Measurements from ENCODE around the gene ERAL1. TPM values are rescaled to one million over a fixed set of nuclear protein-coding genes. Genes with fewer than 3 reads are reported as not detected.

The ERAL1 gene
- total and polyA plus RNA-seq, 2 of the 13 experiments (the other 11 are each of a cell fraction or from before 2014, with no cell fraction given), result 46.9 to 72.2 TPM

- TF ChIP-seq, protein P1, sequence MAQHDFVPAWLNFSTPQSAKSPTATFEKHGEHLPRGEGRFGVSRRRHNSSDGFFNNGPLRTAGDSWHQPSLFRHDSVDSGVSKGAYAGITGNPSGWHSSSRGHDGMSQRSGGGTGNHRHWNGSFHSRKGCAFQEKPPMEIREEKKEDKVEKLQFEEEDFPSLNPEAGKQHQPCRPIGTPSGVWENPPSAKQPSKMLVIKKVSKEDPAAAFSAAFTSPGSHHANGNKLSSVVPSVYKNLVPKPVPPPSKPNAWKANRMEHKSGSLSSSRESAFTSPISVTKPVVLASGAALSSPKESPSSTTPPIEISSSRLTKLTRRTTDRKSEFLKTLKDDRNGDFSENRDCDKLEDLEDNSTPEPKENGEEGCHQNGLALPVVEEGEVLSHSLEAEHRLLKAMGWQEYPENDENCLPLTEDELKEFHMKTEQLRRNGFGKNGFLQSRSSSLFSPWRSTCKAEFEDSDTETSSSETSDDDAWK (CRISPR knock-in tag; IDR thresholded peaks at IDR 0.05), result no peak
- no peak for TF ChIP-seq NPAS2 (CRISPR knock-in tag; IDR thresholded peaks at IDR 0.05; ENCODE audit: borderline replicate concordance)
- peak; percentile 89 for TF ChIP-seq ZNF329 (CRISPR knock-in tag; IDR thresholded peaks at IDR 0.05; ENCODE audit: low read depth)
- no peak for TF ChIP-seq U2AF2 (IDR thresholded peaks at IDR 0.05; ENCODE audit: low read depth, low read length)
- TF ChIP-seq HNRNPLL (IDR thresholded peaks at IDR 0.05; ENCODE audit: low read depth, low read length, poor library complexity, severe bottlenecking), result peak; percentile 64
- TF ChIP-seq ZNF484 (CRISPR knock-in tag; IDR thresholded peaks at IDR 0.05; ENCODE audit: borderline replicate concordance, low read depth), result no peak
- TF ChIP-seq ISL2 (CRISPR knock-in tag; IDR thresholded peaks at IDR 0.05), result no peak; the same call in 1 of the 2 replicates
- no peak for TF ChIP-seq CENPX (CRISPR knock-in tag; IDR thresholded peaks at IDR 0.05)
- 0 out of 2 replicates have a peak, but pooled peaks have one; percentile 58 for TF ChIP-seq ZSCAN9 (CRISPR knock-in tag; IDR thresholded peaks at IDR 0.05; ENCODE audit: borderline replicate concordance)
- peak; percentile 72; the same call in 1 of the 2 replicates for TF ChIP-seq SALL2 (CRISPR knock-in tag; IDR thresholded peaks at IDR 0.05)
- TF ChIP-seq, protein P2, sequence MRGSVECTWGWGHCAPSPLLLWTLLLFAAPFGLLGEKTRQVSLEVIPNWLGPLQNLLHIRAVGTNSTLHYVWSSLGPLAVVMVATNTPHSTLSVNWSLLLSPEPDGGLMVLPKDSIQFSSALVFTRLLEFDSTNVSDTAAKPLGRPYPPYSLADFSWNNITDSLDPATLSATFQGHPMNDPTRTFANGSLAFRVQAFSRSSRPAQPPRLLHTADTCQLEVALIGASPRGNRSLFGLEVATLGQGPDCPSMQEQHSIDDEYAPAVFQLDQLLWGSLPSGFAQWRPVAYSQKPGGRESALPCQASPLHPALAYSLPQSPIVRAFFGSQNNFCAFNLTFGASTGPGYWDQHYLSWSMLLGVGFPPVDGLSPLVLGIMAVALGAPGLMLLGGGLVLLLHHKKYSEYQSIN (CRISPR knock-in tag; IDR thresholded peaks at IDR 0.05; ENCODE audit: borderline replicate concordance), result no peak
- no peak for TF ChIP-seq ZNF460 (CRISPR knock-in tag; IDR thresholded peaks at IDR 0.05; ENCODE audit: borderline replicate concordance)
- TF ChIP-seq MED8 (CRISPR knock-in tag; IDR thresholded peaks at IDR 0.05; ENCODE audit: insufficient replicate concordance), result no peak
- TF ChIP-seq ZNF557 (CRISPR knock-in tag; IDR thresholded peaks at IDR 0.05), result no peak
- peak; percentile 75; the same call in 1 of the 2 replicates for TF ChIP-seq PRMT3 (CRISPR knock-in tag; IDR thresholded peaks at IDR 0.05; ENCODE audit: borderline replicate concordance, low read depth)
- TF ChIP-seq, protein P3, sequence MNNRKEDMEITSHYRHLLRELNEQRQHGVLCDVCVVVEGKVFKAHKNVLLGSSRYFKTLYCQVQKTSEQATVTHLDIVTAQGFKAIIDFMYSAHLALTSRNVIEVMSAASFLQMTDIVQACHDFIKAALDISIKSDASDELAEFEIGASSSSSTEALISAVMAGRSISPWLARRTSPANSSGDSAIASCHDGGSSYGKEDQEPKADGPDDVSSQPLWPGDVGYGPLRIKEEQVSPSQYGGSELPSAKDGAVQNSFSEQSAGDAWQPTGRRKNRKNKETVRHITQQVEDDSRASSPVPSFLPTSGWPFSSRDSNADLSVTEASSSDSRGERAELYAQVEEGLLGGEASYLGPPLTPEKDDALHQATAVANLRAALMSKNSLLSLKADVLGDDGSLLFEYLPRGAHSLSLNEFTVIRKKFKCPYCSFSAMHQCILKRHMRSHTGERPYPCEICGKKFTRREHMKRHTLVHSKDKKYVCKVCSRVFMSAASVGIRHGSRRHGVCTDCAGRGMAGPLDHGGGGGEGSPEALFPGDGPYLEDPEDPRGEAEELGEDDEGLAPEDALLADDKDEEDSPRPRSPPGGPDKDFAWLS (CRISPR knock-in tag; IDR thresholded peaks at IDR 0.05; ENCODE audit: borderline replicate concordance), result 0 out of 2 replicates have a peak, but pooled peaks have one; percentile 74
- no peak for TF ChIP-seq ZNF432 (CRISPR knock-in tag; IDR thresholded peaks at IDR 0.05; ENCODE audit: borderline replicate concordance)
- TF ChIP-seq NR3C1 (CRISPR knock-in tag; IDR thresholded peaks at IDR 0.05), result no peak
- TF ChIP-seq ZBED4 (CRISPR knock-in tag; IDR thresholded peaks at IDR 0.05; ENCODE audit: borderline replicate concordance), result peak; percentile 81; the same call in 1 of the 2 replicates
Measured at GRCh38 chr17:28902819-28903545, 48.2 kb downstream of the ERAL1 start, which contains the start of gene DHRS13 (continued).

Data from HepG2 (cell line).